GM12875 (cell line): ENCODE measurements around the gene LBX2.
"Not testable (repeated sequence)": the region's sequence is repeated elsewhere in the genome, so short reads cannot be mapped to it uniquely, and the experiment has no call there.

Experiments used
- H3K4me3 ChIP-seq: one replicate; pipeline ENCODE4 v1.5.1; 2011; ENCODE audit warnings: low read depth, low read length, control low read depth
- TF ChIP-seq, protein P1 (sequence below): IDR thresholded peaks from 2 replicates; pipeline ENCODE4 v1.5.1; 2011; ENCODE audit warnings: low read depth, mild to moderate bottlenecking, control low read depth, inconsistent platforms, low read length, moderate library complexity, borderline replicate concordance; ENCODE audit not compliant: insufficient read depth

Gene LBX2

DNA sequence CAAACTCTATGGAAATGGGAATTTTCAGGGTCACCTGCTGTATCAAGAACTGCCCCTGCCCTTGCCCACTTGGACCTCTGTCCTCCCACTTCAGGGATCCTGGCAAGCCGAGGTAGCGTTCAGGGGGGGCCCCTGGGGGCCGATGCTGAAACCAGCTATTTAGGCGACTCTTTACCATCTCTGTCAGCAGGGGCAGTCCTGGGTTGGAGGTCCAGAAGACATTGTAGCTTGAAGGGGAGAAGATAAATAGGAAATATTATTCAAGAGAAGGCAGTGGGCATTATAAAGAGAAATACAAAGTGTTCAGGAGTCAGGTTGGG lies 36.7 kb downstream of the LBX2 start:
- H3K4me3 ChIP-seq = no peak overlapping the region
- TF ChIP-seq, protein P1, sequence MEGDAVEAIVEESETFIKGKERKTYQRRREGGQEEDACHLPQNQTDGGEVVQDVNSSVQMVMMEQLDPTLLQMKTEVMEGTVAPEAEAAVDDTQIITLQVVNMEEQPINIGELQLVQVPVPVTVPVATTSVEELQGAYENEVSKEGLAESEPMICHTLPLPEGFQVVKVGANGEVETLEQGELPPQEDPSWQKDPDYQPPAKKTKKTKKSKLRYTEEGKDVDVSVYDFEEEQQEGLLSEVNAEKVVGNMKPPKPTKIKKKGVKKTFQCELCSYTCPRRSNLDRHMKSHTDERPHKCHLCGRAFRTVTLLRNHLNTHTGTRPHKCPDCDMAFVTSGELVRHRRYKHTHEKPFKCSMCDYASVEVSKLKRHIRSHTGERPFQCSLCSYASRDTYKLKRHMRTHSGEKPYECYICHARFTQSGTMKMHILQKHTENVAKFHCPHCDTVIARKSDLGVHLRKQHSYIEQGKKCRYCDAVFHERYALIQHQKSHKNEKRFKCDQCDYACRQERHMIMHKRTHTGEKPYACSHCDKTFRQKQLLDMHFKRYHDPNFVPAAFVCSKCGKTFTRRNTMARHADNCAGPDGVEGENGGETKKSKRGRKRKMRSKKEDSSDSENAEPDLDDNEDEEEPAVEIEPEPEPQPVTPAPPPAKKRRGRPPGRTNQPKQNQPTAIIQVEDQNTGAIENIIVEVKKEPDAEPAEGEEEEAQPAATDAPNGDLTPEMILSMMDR = no peak

DNA sequence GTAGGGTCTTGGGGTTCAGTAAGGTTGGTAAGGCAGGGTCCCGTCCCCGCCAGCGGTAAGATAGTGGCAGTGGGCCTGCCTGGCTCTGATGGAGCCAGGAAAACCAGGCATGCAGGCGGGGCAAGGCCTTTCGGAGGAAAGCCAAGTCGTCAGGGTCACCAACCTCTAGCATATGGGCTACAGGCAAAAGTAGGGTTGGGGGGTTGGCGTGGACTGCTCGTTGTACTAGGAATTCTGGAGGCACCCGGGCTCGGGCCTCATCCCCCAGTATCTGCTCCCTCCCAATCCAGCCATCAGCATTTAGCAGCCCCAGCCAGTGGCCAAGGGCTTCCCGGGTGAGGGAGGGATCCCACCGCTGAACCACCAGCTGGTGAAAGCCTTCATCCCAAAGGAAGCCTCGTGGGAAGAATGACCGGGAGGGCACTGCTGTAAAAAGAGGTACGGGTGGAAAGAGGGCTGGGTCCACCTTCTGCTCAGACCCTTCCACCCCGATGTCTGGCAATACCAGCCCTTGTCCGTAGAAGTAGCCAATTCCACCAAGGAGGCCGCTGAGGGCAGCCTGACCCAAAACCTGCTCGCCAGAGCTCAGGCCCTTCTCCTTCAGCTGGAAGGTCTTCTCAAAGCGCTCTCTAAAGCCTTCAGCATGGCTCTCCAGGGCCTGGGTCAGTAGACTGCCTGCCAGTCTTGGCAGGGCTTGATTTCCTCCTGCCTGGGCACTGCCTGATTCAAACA lies 37.2 kb downstream of the LBX2 start:
- TF ChIP-seq, protein P1 = no peak
- H3K4me3 ChIP-seq = no peak overlapping the region

DNA sequence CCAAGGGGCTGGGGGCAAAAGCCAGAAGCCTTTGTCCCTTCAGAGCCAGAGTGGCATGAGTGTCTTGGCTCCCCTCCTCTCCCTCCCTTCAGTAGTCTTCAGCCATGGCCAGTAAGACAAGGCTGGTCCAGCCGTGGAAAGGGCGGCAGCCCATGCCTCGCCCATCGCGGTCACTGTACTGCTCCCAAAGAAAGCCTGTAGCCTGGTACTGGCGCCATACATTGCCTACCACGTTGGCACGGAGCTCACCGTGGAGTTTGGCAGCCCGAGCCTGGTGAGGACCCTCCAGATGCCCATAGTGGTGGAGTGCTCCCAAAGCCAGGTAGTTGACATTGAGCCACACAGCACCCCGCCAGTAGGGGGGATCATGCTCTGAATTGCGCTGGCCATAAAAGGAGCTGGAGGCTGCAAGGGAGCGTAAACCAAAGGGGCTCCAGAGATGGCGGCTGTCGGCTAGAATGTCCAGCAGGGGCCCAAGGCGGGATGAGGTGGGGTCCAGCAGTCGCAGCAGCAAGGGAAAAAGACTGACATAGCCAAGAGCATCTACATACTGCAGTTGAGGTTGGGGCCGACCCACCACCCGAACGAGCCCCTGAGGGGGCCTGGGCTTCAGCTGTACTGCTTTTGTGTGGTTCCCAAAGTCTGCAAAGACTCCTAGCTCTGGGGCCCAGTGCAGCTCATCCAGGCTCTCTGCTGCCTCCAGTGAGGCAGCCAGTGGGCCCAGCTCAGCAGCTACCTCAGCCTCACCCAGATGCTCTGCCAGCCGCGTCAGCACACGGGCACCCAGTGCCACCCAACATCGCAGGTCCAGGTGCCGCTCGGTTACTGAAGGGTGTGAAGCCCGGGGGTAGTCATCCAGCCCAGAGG lies 38.0 kb downstream of the LBX2 start:
- TF ChIP-seq, protein P1 = peak; percentile 45; the same call in 1 of the 2 replicates
- no peak overlapping the region for H3K4me3 ChIP-seq

DNA sequence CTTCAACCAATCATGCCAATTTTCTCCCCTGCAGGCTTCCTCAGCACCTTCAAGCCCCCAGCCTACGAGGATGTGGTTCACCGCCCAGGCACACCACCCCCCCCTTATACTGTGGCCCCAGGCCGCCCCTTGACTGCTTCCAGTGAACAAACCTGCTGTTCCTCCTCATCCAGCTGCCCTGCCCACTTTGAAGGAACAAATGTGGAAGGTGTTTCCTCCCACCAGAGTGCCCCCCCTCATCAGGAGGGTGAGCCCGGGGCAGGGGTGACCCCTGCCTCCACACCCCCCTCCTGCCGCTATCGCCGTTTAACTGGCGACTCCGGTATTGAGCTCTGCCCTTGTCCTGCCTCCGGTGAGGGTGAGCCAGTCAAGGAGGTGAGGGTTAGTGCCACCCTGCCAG lies 39.2 kb downstream of the LBX2 start:
- H3K4me3 ChIP-seq = not testable (repeated sequence)

DNA sequence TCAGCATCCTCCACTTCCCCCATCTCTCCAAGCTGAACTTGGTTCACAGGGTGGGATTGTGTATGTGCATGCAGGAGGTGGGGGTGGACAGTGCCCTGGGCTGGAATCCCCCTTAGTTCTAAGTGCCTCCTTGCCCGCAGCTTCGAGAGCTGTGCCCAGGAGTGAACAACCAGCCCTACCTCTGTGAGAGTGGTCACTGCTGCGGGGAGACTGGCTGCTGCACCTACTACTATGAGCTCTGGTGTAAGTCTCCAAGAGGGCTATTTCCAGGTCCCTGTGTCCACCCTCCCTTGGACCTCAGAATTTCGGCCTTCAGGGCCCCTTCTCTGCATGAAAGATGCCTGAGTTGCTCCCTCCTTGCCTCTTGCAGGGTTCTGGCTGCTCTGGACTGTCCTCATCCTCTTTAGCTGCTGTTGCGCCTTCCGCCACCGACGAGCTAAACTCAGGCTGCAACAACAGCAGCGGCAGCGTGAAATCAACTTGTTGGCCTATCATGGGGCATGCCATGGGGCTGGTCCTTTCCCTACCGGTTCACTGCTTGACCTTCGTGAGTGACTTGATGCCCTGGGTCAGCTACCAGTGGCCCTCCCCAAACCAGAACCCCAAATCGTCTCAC lies 39.8 kb downstream of the LBX2 start:
- peak overlapping the region; percentile 13 for H3K4me3 ChIP-seq

DNA sequence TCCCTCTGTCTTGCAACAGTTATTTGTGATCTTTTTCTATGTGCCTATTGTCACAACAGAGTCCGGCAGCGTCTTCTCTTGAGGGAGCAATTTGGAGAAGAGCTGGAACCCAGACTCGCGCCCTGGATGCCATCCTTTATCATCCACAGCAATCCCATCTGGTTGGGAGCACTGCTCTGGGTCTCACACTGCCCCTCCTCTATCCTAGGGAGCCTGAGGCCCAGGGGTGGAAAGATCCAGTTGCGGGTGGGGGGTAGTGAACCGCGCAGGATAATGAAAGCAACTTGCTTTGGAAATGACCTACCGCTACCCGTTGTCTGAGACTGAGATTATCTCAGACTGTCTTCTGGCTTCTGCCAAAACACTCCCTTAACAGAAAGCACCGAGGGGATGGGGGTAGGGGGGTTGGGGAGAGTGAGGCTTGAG lies 40.5 kb downstream of the LBX2 start:
- TF ChIP-seq, protein P1 = no peak
- peak overlapping the region; percentile 57 for H3K4me3 ChIP-seq

DNA sequence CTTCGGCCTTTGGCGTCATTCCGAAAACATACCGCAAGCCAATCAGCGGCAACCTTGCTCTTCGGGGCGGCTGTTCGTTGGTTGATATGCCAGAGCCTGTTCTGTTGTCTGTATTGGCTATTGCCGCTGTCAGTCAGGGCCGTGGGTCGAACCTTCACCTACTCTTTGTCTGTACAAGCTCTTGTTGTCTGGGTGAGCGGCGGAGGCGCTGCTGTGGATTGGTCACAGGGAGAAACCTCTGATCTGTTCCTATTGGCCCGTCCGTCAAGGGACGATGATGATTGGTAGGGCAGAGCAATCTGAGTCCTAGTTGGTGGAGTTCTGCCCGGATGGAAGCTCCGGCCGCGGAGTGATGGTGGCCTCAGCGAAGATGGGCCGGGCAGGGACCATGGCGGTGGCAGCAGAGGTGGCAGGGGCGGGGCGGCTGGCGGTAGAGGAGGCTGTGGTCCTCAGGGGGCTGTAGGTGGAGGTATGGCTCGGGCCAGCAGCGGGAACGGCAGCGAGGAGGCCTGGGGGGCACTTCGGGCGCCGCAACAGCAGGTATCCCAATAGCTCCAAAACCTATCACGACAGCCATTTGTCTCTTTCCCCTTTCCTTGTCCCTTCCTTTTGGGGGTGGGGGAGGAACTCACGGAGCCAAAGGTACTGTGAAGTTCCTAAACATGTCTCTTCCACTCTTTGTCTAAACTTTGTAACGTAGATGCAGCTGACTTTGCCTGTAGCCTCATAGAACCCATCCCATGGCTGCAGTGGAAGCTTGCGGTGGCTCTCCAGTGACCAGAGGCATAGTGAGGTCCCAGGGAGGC lies 41.1 kb downstream of the LBX2 start, which contains the start of gene WBP1:
TSS of gene WBP1 (plus strand) at position 307 of the 806 bp plus-strand sequence. CDS start at position 472, 165 bp downstream.
- TF ChIP-seq, protein P1 = no peak
- peak within 1 kb of the TSS; percentile 74 for H3K4me3 ChIP-seq
